WERI-Rb-1 (cell line): ENCODE measurements around the gene RAB30.
"Not testable (repeated sequence)": the region's sequence is repeated elsewhere in the genome, so short reads cannot be mapped to it uniquely, and the experiment has no call there.

Experiments
- DNase-seq: peaks from one replicate; pipeline ENCODE4 v3.0.0-alpha.2; 2020
- H3K27ac ChIP-seq: fragments of 250-450 bp; sonication (Bioruptor Pico); 2 replicates; pipeline ENCODE4 v1.5.1; 2020; ENCODE audit warnings: mild to moderate bottlenecking, moderate library complexity
- H3K27me3 ChIP-seq: fragments of 250-450 bp; sonication (Bioruptor Pico); 2 replicates; pipeline ENCODE4 v1.5.1; 2021; ENCODE audit warnings: mild to moderate bottlenecking, low read depth, moderate library complexity; ENCODE audit not compliant: insufficient read depth, severe bottlenecking
- H3K36me3 ChIP-seq: fragments of 250-450 bp; sonication (Bioruptor Pico); 2 replicates; pipeline ENCODE4 v1.5.1; 2020; ENCODE audit warnings: mild to moderate bottlenecking, moderate library complexity
- H3K4me3 ChIP-seq: 2 replicates; pipeline ENCODE4 v1.5.1; 2011; ENCODE audit warnings: low read depth, mild to moderate bottlenecking, control low read depth, low read length
- H3K9me3 ChIP-seq: fragments of 250-450 bp; sonication (Bioruptor Pico); 2 replicates; pipeline ENCODE4 v1.5.1; 2021; ENCODE audit warnings: mild to moderate bottlenecking, moderate library complexity; ENCODE audit not compliant: severe bottlenecking
- TF ChIP-seq, protein P1 (sequence below): IDR thresholded peaks from 2 replicates; pipeline ENCODE4 v1.5.1; 2011; ENCODE audit warnings: low read depth, mild to moderate bottlenecking, control low read depth, inconsistent platforms, low read length

The RAB30 gene

DNA sequence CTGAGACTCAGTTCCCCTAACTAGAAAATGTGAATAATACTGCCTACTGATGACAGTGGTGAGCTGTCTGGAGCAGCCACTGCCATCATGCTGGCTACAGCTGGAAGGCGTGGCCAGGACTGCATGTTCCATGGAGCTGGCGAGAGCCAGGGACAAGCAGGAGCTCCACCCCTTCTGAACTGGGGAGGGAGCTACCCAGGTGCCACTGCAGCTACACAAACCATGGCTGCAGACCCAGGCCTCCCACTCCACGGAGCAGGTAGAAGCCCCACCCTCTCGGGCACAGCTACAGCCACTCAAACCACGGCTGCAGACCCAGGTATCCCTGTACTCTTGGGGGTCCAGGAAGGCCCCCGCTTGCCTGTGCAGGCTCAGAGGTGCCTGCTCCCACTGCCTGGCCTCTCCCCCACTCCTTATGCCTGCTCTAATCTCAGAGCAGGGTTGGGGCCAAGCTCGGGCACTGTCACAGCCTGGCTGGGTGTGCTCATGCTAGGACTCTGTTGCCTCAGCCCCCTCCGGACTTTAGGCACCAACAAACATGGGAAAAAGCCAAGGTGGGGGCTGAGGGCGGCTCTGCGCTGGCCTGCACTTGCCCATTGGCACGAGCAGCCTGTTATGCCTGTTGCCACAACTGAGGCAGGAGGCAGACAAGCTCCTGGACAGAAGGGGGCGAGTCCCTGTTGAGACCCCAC lies 51.7 kb downstream of the RAB30 start:
- H3K36me3 ChIP-seq: no peaks in the 10 kb centered on the region
- DNase-seq: no peak
- no peak overlapping the region for H3K4me3 ChIP-seq
- TF ChIP-seq, protein P1, sequence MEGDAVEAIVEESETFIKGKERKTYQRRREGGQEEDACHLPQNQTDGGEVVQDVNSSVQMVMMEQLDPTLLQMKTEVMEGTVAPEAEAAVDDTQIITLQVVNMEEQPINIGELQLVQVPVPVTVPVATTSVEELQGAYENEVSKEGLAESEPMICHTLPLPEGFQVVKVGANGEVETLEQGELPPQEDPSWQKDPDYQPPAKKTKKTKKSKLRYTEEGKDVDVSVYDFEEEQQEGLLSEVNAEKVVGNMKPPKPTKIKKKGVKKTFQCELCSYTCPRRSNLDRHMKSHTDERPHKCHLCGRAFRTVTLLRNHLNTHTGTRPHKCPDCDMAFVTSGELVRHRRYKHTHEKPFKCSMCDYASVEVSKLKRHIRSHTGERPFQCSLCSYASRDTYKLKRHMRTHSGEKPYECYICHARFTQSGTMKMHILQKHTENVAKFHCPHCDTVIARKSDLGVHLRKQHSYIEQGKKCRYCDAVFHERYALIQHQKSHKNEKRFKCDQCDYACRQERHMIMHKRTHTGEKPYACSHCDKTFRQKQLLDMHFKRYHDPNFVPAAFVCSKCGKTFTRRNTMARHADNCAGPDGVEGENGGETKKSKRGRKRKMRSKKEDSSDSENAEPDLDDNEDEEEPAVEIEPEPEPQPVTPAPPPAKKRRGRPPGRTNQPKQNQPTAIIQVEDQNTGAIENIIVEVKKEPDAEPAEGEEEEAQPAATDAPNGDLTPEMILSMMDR: no peak
- no peak overlapping the region for H3K27ac ChIP-seq
- no peaks in the 10 kb centered on the region for H3K27me3 ChIP-seq
- no peaks in the 10 kb centered on the region for H3K9me3 ChIP-seq

DNA sequence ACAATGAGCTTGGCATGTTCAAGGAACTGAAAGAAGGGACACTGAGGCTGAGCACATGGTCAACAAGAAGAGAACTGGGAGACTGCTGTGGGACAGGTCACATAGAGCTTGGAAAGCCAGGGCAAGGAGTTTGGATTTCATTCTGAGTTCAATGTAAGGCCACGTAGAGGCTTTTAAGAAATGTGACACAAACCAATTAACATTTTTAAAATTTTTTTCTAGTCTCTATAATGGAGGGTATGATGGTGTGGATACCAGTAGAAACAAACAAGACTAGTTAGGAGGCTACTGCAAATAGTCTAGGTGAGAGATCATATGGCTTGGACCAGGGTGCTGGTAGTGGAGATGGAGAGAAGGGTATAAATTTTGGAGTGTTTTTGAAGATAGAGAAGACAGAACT lies 56.7 kb downstream of the RAB30 start:
- Histone ChIP-seq H3K27me3 (no peaks in the 10 kb centered on the region), H3K27ac (no peak overlapping the region), H3K4me3 (no peak overlapping the region), H3K36me3 (no peaks in the 10 kb centered on the region), H3K9me3 (no peaks in the 10 kb centered on the region)
- DNase-seq: no peak
- TF ChIP-seq, protein P1: no peak

DNA sequence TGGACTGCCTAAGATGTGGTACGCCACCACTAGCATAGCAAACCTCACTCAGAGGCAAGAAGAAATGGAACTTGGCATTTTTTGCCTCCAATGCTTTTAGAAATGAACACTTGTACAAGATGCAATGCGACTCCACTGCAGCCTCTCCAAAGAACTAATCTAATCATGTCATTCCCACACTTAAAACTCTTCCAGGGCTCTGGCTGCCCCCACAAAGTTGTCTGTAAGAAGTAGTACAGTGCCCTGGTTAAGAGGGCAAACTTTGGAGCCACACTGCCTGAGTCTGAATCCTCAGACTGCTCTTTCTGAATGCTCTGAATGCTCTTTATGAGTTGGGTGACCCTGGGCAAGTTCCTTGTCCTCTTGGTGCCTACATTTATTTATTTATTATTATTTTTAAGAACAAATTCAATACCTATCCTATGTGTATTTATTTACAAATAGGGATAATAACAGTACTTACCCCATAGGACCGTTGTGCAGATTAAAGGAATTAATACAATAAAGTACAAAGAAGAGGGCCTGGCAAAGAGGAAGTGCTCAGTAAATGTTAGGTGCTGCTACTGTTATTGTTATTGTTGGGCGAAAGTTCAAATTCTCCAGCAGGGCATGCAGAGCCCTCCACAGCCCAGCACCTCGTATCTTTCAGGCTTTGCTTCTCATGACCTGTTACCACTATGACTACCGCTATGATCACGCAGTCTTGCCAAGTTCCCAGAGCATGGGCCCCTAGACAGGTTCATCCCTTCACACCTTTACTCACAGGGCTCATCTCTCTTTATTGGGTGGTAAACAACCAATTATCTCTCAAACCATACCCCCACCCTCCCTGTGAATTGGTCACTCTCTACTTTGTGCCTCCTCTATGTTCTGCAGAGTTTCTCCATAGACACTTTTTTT lies 59.3 kb downstream of the RAB30 start:
- Histone ChIP-seq H3K27me3 (no peaks in the 10 kb centered on the region), H3K9me3 (no peaks in the 10 kb centered on the region), H3K36me3 (no peaks in the 10 kb centered on the region), H3K27ac (no peak overlapping the region), H3K4me3 (no peak overlapping the region)
- DNase-seq: no peak
- TF ChIP-seq, protein P1: no peak

DNA sequence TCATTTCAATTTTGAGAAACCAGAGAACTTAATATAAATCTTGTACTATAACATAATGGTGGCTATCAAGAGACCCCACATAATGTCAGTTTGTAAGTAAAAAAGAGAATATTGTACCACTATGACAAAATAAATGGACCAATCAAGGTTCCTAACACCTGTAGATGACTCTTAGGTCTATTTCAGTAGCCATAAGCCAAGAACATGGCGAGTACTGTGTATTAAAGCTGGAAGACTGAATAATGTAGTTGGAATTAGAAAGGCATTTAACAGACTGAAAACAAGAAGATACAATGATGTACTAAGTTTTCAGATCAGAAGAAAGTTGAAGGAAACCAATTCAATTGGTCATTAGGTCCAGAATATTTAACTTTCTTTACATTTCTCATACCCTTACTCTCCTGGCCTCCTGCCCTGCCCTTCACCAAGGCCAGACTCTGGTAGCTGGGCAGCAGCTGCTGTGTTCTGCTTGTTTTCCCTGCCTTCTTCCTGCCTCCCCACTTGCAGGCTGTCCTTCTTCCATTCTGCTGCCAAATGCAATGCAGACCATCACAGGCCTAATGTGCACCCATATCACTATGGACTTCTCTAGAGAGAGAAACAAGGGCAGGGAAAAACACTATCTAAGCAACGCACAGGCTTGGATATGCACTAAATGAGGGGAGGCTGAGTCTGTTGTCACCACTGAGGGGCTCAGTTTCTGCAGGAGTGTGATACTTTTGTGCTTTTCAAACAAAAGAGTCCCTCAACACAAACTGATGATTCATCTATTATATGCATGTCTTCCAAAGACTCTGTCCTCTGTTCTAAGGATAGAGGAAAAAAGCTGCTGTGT lies 60.1 kb downstream of the RAB30 start:
- no peak for DNase-seq
- Histone ChIP-seq H3K27ac (no peak overlapping the region), H3K36me3 (no peaks in the 10 kb centered on the region), H3K27me3 (no peaks in the 10 kb centered on the region), H3K4me3 (no peak overlapping the region), H3K9me3 (no peaks in the 10 kb centered on the region)
- TF ChIP-seq, protein P1: no peak

DNA sequence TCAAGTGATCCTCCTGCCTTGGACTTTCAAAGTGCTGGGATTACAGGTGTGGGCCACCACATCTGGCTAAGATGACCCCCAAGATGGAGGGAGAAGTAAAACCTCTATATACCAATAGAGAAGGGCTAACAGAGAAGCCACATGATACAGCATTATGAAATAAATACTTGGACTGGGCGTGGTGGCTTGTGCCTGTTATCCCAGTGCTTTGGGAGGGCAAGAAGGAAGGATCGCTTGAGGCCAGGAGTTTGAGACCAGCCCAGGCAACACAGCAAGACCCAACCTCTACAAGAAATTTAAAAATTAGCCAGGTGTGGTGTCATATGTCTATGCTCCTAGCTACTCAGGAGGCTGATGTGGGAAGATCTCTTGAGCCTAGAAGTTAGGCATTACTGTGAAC lies 61.7 kb downstream of the RAB30 start:
- TF ChIP-seq, protein P1: no peak
- no peaks in the 10 kb centered on the region for H3K36me3 ChIP-seq

DNA sequence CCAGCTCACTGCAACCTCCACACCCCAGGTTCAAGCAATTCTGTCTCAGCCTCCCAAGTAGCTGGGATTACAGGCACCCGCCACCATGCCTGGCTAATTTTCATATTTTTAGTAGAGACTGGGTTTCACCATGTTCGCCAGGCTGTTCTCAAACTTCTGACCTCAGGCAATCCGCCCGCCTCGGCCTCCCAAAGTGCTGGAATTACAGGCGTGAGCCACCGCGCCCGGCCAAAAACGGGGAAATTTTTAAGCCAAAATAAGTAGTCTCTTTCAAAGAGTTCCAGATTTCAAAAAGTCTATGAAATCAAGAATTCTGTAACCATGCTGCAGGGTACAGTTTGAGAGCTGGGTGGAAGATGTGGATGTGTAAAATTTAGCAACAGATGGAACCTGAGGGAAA lies 62.6 kb downstream of the RAB30 start:
- not testable (repeated sequence) for H3K27ac ChIP-seq, H3K4me3 ChIP-seq

More for the DNA sequence above, 61.7 kb downstream of the RAB30 start:
- Histone ChIP-seq H3K4me3 (no peak overlapping the region), H3K27me3 (no peaks in the 10 kb centered on the region), H3K27ac (no peak overlapping the region), H3K9me3 (no peaks in the 10 kb centered on the region)
- DNase-seq: no peak

More for the DNA sequence above, 62.6 kb downstream of the RAB30 start:
- H3K36me3 ChIP-seq, H3K9me3 ChIP-seq, DNase-seq, H3K27me3 ChIP-seq: not testable (repeated sequence)
